Suprapubic skin (tissue), 4 donors: ENCODE data around the gene CBFA2T2.

Experiments
- CTCF ChIP-seq, 2 donors: fragments of 200-600 bp in 1 of 2; fragments of 450-650 bp in 1 of 2; sonication (generic) in 1 of 2; IDR thresholded peaks; one replicate each; pipeline ENCODE4 v1.5.1; 2016 to 2019; ENCODE audit warnings: antibody characterized with exemption in 2 of 2, mild to moderate bottlenecking in 1 of 2, moderate library complexity in 1 of 2
- EP300 ChIP-seq: sonication (generic); formaldehyde crosslinking; IDR thresholded peaks from one replicate; pipeline ENCODE4 v1.6.1; 2017; ENCODE audit warnings: antibody characterized with exemption
- POLR2A ChIP-seq, 2 donors: fragments of 450-650 bp; IDR thresholded peaks; one replicate each; pipeline ENCODE4 v1.6.1; 2017; ENCODE audit warnings: antibody characterized with exemption in 2 of 2, mild to moderate bottlenecking in 2 of 2, moderate library complexity in 2 of 2
- POLR2AphosphoS5 ChIP-seq, 3 donors: sonication (generic); formaldehyde crosslinking; IDR thresholded peaks; one replicate each; pipeline ENCODE4 v1.6.1; 2017; ENCODE audit warnings: antibody characterized with exemption in 3 of 3

GRCh38 chr20:33537608-33538007 lies 47.7 kb downstream of the CBFA2T2 start:
- TF ChIP-seq CTCF (IDR thresholded peaks at IDR 0.05) (no peak), POLR2A (IDR thresholded peaks at IDR 0.05) (no peak), EP300 (no peak), POLR2AphosphoS5 (IDR thresholded peaks at IDR 0.05) (no peak)
